Measurements from ENCODE around the gene PTPRCAP.
A peak's percentile ranks its signal among the peaks of the same experiment; 100 is the strongest.

PTPRCAP gene

GRCh38 chr11:67465189-67465510, 27.7 kb upstream of the PTPRCAP start:
- peak overlapping the region; percentile 74; the same call in 1 of the 2 replicates for H3K9ac ChIP-seq
- no peak for TF ChIP-seq CTCF (conservative IDR thresholded peaks at IDR 0.05; ENCODE audit: low read depth, low read length)
- H3K36me3 ChIP-seq (ENCODE audit: insufficient read depth): no peaks in the 10 kb centered on the region
- no peaks in the 10 kb centered on the region; the same call in 1 of the 2 replicates for H3K27me3 ChIP-seq (ENCODE audit: insufficient read depth, low read depth)
- H3K79me2 ChIP-seq (ENCODE audit: insufficient read depth, low read depth): no peaks in the 10 kb centered on the region
- peak overlapping the region; percentile 71 for H3K4me2 ChIP-seq
- H4K20me1 ChIP-seq (ENCODE audit: insufficient read depth): no peaks in the 10 kb centered on the region
- H3K4me3 ChIP-seq (IDR thresholded peaks at IDR 0.05; ENCODE audit: insufficient read depth, low read depth, low read length): no peak overlapping the region
- H3K27ac ChIP-seq: peak overlapping the region; percentile 50
- H2AFZ ChIP-seq (ENCODE audit: low read depth): peak overlapping the region; percentile 71; the same call in 1 of the 2 replicates
- H3K4me1 ChIP-seq (ENCODE audit: low read depth, poor library complexity, severe bottlenecking): peaks cover 22% of the 10 kb centered on the region

GRCh38 chr11:67464411-67465188, 27.1 kb upstream of the PTPRCAP start:
- TF ChIP-seq CTCF (conservative IDR thresholded peaks at IDR 0.05; ENCODE audit: low read depth, low read length): no peak
- Histone ChIP-seq H3K36me3 (ENCODE audit: insufficient read depth) (no peaks in the 10 kb centered on the region), H3K4me3 (IDR thresholded peaks at IDR 0.05; ENCODE audit: insufficient read depth, low read depth, low read length) (no peak overlapping the region), H3K79me2 (ENCODE audit: insufficient read depth, low read depth) (no peaks in the 10 kb centered on the region), H3K4me2 (peak overlapping the region; percentile 71), H2AFZ (ENCODE audit: low read depth) (peak overlapping the region; percentile 71), H3K27ac (peak overlapping the region; percentile 50), H4K20me1 (ENCODE audit: insufficient read depth) (no peaks in the 10 kb centered on the region), H3K4me1 (ENCODE audit: low read depth, poor library complexity, severe bottlenecking) (peaks cover 17% of the 10 kb centered on the region), H3K27me3 (ENCODE audit: insufficient read depth, low read depth) (no peaks in the 10 kb centered on the region; the same call in 1 of the 2 replicates), H3K9ac (peak overlapping the region; percentile 74; the same call in 1 of the 2 replicates)

GRCh38 chr11:67463680-67464410, 26.4 kb upstream of the PTPRCAP start:
- H3K79me2 ChIP-seq (ENCODE audit: insufficient read depth, low read depth): no peaks in the 10 kb centered on the region
- no peak overlapping the region for H3K4me3 ChIP-seq (IDR thresholded peaks at IDR 0.05; ENCODE audit: insufficient read depth, low read depth, low read length)
- TF ChIP-seq CTCF (conservative IDR thresholded peaks at IDR 0.05; ENCODE audit: low read depth, low read length): no peak
- H3K4me2 ChIP-seq: peak overlapping the region; percentile 38; the same call in 1 of the 2 replicates
- H3K36me3 ChIP-seq (ENCODE audit: insufficient read depth): no peaks in the 10 kb centered on the region
- no peaks in the 10 kb centered on the region; the same call in 1 of the 2 replicates for H3K27me3 ChIP-seq (ENCODE audit: insufficient read depth, low read depth)
- peaks cover 15% of the 10 kb centered on the region for H3K4me1 ChIP-seq (ENCODE audit: low read depth, poor library complexity, severe bottlenecking)
- no peak overlapping the region; the same call in 1 of the 2 replicates for H3K9ac ChIP-seq
- H4K20me1 ChIP-seq (ENCODE audit: insufficient read depth): no peaks in the 10 kb centered on the region
- no peak overlapping the region for H3K27ac ChIP-seq
- peak overlapping the region; percentile 71 for H2AFZ ChIP-seq (ENCODE audit: low read depth)

- no peak overlapping the region for H3K9ac ChIP-seq
- peaks cover 15% of the 10 kb centered on the region for H3K4me1 ChIP-seq (ENCODE audit: low read depth, poor library complexity, severe bottlenecking)
- H3K79me2 ChIP-seq (ENCODE audit: insufficient read depth, low read depth): no peaks in the 10 kb centered on the region
- H3K27me3 ChIP-seq (ENCODE audit: insufficient read depth, low read depth): no peaks in the 10 kb centered on the region; the same call in 1 of the 2 replicates
- H3K27ac ChIP-seq: no peak overlapping the region
- no peak overlapping the region for H3K4me2 ChIP-seq
- no peaks in the 10 kb centered on the region for H4K20me1 ChIP-seq (ENCODE audit: insufficient read depth)
- no peak for TF ChIP-seq CTCF (conservative IDR thresholded peaks at IDR 0.05; ENCODE audit: low read depth, low read length)
- no peaks in the 10 kb centered on the region for H3K36me3 ChIP-seq (ENCODE audit: insufficient read depth)
- no peak overlapping the region for H2AFZ ChIP-seq (ENCODE audit: low read depth)
- no peak overlapping the region for H3K4me3 ChIP-seq (IDR thresholded peaks at IDR 0.05; ENCODE audit: insufficient read depth, low read depth, low read length)
These were observed 25.7 kb upstream of the PTPRCAP start for GRCh38 chr11:67463186-67463585.

Measured in KMS-11 (cell line).